Measurements from ENCODE around the gene ZNF366.

The ZNF366 gene

GRCh38 chr5:72506158-72506549 lies 1.1 kb downstream of the ZNF366 start (continued):
- TF ChIP-seq TSHZ2 (CRISPR knock-in tag; IDR thresholded peaks at IDR 0.05): no peak
- TF ChIP-seq SNAI2 (CRISPR knock-in tag; IDR thresholded peaks at IDR 0.05): no peak

DNA sequence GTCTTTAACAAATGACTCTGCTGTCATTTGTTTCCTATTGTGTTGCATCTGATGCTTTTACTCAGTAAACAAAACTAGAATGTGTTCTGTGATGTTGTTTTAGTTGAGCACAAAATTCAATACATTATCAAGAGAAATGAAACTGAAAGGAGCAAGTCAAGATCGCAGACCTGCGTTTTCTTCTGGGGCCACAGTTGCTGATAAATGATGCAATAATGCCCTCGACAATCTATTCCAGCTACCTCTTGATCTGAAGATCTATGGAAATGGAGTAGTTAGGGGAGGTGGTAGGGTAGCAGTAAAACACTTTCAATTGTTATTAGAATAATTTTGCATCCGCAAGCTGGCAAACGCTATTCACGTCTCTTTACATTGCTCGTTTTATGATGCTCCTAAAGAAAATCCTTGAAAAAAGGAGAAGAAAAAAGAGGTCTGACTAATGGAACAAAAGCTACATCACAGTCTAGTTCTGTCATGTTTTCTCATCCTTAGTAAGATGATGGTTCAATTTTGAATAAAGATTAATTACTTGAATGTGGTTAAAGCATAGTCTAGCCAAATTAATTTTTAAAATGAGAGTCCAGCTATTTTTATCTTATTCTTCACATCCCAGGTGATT lies 1.6 kb downstream of the ZNF366 start:
- ATAC-seq: no peak
- TF ChIP-seq BACH2 (CRISPR knock-in tag; IDR thresholded peaks at IDR 0.05; ENCODE audit: borderline replicate concordance): no peak
- TF ChIP-seq ARNTL (CRISPR knock-in tag; IDR thresholded peaks at IDR 0.05; ENCODE audit: borderline replicate concordance, low read depth): no peak
- TF ChIP-seq ZFP30 (CRISPR knock-in tag; IDR thresholded peaks at IDR 0.05): no peak
- no peak for TF ChIP-seq TOX (CRISPR knock-in tag; IDR thresholded peaks at IDR 0.05; ENCODE audit: borderline replicate concordance)
- TF ChIP-seq GLIS3 (CRISPR knock-in tag; IDR thresholded peaks at IDR 0.05): no peak
- no peak for TF ChIP-seq PPARA (CRISPR knock-in tag; IDR thresholded peaks at IDR 0.05; ENCODE audit: borderline replicate concordance)
- TF ChIP-seq TSHZ2 (CRISPR knock-in tag; IDR thresholded peaks at IDR 0.05): no peak
- no peak for TF ChIP-seq SNAI2 (CRISPR knock-in tag; IDR thresholded peaks at IDR 0.05)
- TF ChIP-seq, protein P1, sequence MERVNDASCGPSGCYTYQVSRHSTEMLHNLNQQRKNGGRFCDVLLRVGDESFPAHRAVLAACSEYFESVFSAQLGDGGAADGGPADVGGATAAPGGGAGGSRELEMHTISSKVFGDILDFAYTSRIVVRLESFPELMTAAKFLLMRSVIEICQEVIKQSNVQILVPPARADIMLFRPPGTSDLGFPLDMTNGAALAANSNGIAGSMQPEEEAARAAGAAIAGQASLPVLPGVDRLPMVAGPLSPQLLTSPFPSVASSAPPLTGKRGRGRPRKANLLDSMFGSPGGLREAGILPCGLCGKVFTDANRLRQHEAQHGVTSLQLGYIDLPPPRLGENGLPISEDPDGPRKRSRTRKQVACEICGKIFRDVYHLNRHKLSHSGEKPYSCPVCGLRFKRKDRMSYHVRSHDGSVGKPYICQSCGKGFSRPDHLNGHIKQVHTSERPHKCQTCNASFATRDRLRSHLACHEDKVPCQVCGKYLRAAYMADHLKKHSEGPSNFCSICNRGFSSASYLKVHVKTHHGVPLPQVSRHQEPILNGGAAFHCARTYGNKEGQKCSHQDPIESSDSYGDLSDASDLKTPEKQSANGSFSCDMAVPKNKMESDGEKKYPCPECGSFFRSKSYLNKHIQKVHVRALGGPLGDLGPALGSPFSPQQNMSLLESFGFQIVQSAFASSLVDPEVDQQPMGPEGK (CRISPR knock-in tag; IDR thresholded peaks at IDR 0.05; ENCODE audit: borderline replicate concordance): no peak
- no peak for TF ChIP-seq ZC3H10 (CRISPR knock-in tag; IDR thresholded peaks at IDR 0.05)
- TF ChIP-seq ZNF70 (CRISPR knock-in tag; IDR thresholded peaks at IDR 0.05): no peak

- no peak for ATAC-seq
- TF ChIP-seq ZFP30 (CRISPR knock-in tag; IDR thresholded peaks at IDR 0.05) (no peak), TOX (CRISPR knock-in tag; IDR thresholded peaks at IDR 0.05; ENCODE audit: borderline replicate concordance) (no peak), TSHZ2 (CRISPR knock-in tag; IDR thresholded peaks at IDR 0.05) (no peak), GLIS3 (CRISPR knock-in tag; IDR thresholded peaks at IDR 0.05) (no peak), ISL1 (CRISPR knock-in tag; IDR thresholded peaks at IDR 0.05) (no peak), ZNF8 (CRISPR knock-in tag; IDR thresholded peaks at IDR 0.05) (no peak), ARNTL (CRISPR knock-in tag; IDR thresholded peaks at IDR 0.05; ENCODE audit: borderline replicate concordance, low read depth) (no peak), RARB (CRISPR knock-in tag; IDR thresholded peaks at IDR 0.05) (no peak), ZNF70 (CRISPR knock-in tag; IDR thresholded peaks at IDR 0.05) (no peak), CSDC2 (CRISPR knock-in tag; IDR thresholded peaks at IDR 0.05) (no peak), ESRRG (CRISPR knock-in tag; IDR thresholded peaks at IDR 0.05) (no peak), PPARA (CRISPR knock-in tag; IDR thresholded peaks at IDR 0.05; ENCODE audit: borderline replicate concordance) (no peak), ZFP3 (CRISPR knock-in tag; IDR thresholded peaks at IDR 0.05) (no peak)
- TF ChIP-seq, protein P1 (CRISPR knock-in tag; IDR thresholded peaks at IDR 0.05; ENCODE audit: borderline replicate concordance): no peak
- TF ChIP-seq, protein P2, sequence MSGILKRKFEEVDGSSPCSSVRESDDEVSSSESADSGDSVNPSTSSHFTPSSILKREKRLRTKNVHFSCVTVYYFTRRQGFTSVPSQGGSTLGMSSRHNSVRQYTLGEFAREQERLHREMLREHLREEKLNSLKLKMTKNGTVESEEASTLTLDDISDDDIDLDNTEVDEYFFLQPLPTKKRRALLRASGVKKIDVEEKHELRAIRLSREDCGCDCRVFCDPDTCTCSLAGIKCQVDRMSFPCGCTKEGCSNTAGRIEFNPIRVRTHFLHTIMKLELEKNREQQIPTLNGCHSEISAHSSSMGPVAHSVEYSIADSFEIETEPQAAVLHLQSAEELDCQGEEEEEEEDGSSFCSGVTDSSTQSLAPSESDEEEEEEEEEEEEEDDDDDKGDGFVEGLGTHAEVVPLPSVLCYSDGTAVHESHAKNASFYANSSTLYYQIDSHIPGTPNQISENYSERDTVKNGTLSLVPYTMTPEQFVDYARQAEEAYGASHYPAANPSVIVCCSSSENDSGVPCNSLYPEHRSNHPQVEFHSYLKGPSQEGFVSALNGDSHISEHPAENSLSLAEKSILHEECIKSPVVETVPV (CRISPR knock-in tag; IDR thresholded peaks at IDR 0.05): no peak
- TF ChIP-seq, protein P3, sequence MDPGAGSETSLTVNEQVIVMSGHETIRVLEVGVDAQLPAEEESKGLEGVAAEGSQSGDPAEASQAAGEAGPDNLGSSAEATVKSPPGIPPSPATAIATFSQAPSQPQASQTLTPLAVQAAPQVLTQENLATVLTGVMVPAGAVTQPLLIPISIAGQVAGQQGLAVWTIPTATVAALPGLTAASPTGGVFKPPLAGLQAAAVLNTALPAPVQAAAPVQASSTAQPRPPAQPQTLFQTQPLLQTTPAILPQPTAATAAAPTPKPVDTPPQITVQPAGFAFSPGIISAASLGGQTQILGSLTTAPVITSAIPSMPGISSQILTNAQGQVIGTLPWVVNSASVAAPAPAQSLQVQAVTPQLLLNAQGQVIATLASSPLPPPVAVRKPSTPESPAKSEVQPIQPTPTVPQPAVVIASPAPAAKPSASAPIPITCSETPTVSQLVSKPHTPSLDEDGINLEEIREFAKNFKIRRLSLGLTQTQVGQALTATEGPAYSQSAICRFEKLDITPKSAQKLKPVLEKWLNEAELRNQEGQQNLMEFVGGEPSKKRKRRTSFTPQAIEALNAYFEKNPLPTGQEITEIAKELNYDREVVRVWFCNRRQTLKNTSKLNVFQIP (CRISPR knock-in tag; IDR thresholded peaks at IDR 0.05; ENCODE audit: borderline replicate concordance, low read depth): no peak
Measured at GRCh38 chr5:72505016-72505415, 2.2 kb downstream of the ZNF366 start.

Measured in SK-N-SH treated with all-trans-retinoic acid at 6 μM for 48 hours (cell line).